ENCODE data around the gene FRMD4A. TPM values are rescaled to one million over a fixed set of nuclear protein-coding genes. Genes with fewer than 3 reads are reported as not detected.

Gene FRMD4A
- total RNA-seq, 2 donors from 2014 or later, result 8.6 to 10.2 TPM

- Histone ChIP-seq H3K4me1 (no peaks in the 10 kb centered on the region), H3K9ac (ENCODE audit: low read depth in 2 of 2, low read length in 2 of 2) (no peak overlapping the region), H3K27ac (no peak overlapping the region), H3K9me3 (no peaks in the 10 kb centered on the region), H3K4me3 (no peak overlapping the region), H3K27me3 (no peaks in the 10 kb centered on the region), H3K36me3 (no peaks in the 10 kb centered on the region)
- DNase-seq, result peak; percentile 67
- intact Hi-C loops (cut with DNase I), result no loop called here
- TF ChIP-seq CTCF (IDR thresholded peaks at IDR 0.05), result no peak
Measured at GRCh38 chr10:13816195-13816925, 514.4 kb downstream of the FRMD4A start.

- H3K9ac ChIP-seq (ENCODE audit: low read depth in 2 of 2, low read length in 2 of 2), result no peak overlapping the region
- no peaks in the 10 kb centered on the region for H3K27me3 ChIP-seq
- no peaks in the 10 kb centered on the region for H3K4me1 ChIP-seq
- no peak for DNase-seq
- H3K27ac ChIP-seq, result no peak overlapping the region
- intact Hi-C loops (cut with DNase I), result no loop called here
- H3K4me3 ChIP-seq, result no peak overlapping the region
- TF ChIP-seq CTCF (IDR thresholded peaks at IDR 0.05), result no peak
- H3K9me3 ChIP-seq, result no peaks in the 10 kb centered on the region
- H3K36me3 ChIP-seq, result no peaks in the 10 kb centered on the region
Measured at GRCh38 chr10:13815756-13816155, 515.0 kb downstream of the FRMD4A start.

GRCh38 chr10:13813550-13813949, 517.2 kb downstream of the FRMD4A start:
- no peak overlapping the region for H3K4me3 ChIP-seq
- no peak overlapping the region for H3K9ac ChIP-seq (ENCODE audit: low read depth in 2 of 2, low read length in 2 of 2)
- H3K9me3 ChIP-seq, result no peaks in the 10 kb centered on the region
- H3K27ac ChIP-seq, result no peak overlapping the region
- intact Hi-C loops (cut with DNase I), result no loop called here
- no peaks in the 10 kb centered on the region for H3K27me3 ChIP-seq
- no peak for DNase-seq
- TF ChIP-seq CTCF (IDR thresholded peaks at IDR 0.05), result no peak
- H3K36me3 ChIP-seq, result no peaks in the 10 kb centered on the region
- H3K4me1 ChIP-seq, result no peaks in the 10 kb centered on the region

- TF ChIP-seq CTCF (IDR thresholded peaks at IDR 0.05), result no peak
Measured at GRCh38 chr10:13812804-13813203, 517.9 kb downstream of the FRMD4A start.

GRCh38 chr10:13810568-13810967, 520.2 kb downstream of the FRMD4A start:
- no peak for TF ChIP-seq CTCF (IDR thresholded peaks at IDR 0.05)
- no peak overlapping the region for H3K27ac ChIP-seq

More at GRCh38 chr10:13812804-13813203, 517.9 kb downstream of the FRMD4A start:
- H3K27ac ChIP-seq, result no peak overlapping the region
- no peaks in the 10 kb centered on the region for H3K4me1 ChIP-seq
- no peaks in the 10 kb centered on the region for H3K27me3 ChIP-seq
- no peak for DNase-seq
- intact Hi-C loops (cut with DNase I), result no loop called here
- no peak overlapping the region for H3K9ac ChIP-seq (ENCODE audit: low read depth in 2 of 2, low read length in 2 of 2)
- H3K4me3 ChIP-seq, result no peak overlapping the region
- no peaks in the 10 kb centered on the region for H3K36me3 ChIP-seq
- no peaks in the 10 kb centered on the region for H3K9me3 ChIP-seq

More at GRCh38 chr10:13810568-13810967, 520.2 kb downstream of the FRMD4A start:
- no peaks in the 10 kb centered on the region for H3K36me3 ChIP-seq
- H3K4me3 ChIP-seq, result no peak overlapping the region
- H3K4me1 ChIP-seq, result no peaks in the 10 kb centered on the region
- intact Hi-C loops (cut with DNase I), result no loop called here
- no peak for DNase-seq
- H3K9me3 ChIP-seq, result no peaks in the 10 kb centered on the region
- no peaks in the 10 kb centered on the region for H3K27me3 ChIP-seq
- no peak overlapping the region for H3K9ac ChIP-seq (ENCODE audit: low read depth in 2 of 2, low read length in 2 of 2)
